Stomach (tissue), 4 donors: ENCODE measurements around the gene DNAJC5G.

Source experiments
- POLR2A ChIP-seq, 4 donors: fragments of 450-650 bp; IDR thresholded peaks; one replicate each; pipeline ENCODE4 v1.6.1; 2016; ENCODE audit warnings: antibody characterized with exemption in 4 of 4, control low read depth in 2 of 4, mild to moderate bottlenecking in 1 of 4, moderate library complexity in 1 of 4
- POLR2AphosphoS5 ChIP-seq, 3 donors: sonication (generic); formaldehyde crosslinking; IDR thresholded peaks; one replicate each; pipeline ENCODE4 v1.6.1; 2016; ENCODE audit warnings: antibody characterized with exemption in 3 of 3
- TF ChIP-seq, protein P1 (sequence below), 7 experiments: fragments of 450-650 bp in 4 of 7; fragments of 200-600 bp in 3 of 7; sonication (generic) in 3 of 7; IDR thresholded peaks; one replicate each; pipeline ENCODE4 v1.5.1; 2016 to 2019; ENCODE audit warnings: antibody characterized with exemption in 7 of 7, control low read depth in 2 of 7, mild to moderate bottlenecking in 1 of 7

- TF ChIP-seq POLR2A (IDR thresholded peaks at IDR 0.05) (no peak), POLR2AphosphoS5 (IDR thresholded peaks at IDR 0.05) (no peak)
- TF ChIP-seq, protein P1, sequence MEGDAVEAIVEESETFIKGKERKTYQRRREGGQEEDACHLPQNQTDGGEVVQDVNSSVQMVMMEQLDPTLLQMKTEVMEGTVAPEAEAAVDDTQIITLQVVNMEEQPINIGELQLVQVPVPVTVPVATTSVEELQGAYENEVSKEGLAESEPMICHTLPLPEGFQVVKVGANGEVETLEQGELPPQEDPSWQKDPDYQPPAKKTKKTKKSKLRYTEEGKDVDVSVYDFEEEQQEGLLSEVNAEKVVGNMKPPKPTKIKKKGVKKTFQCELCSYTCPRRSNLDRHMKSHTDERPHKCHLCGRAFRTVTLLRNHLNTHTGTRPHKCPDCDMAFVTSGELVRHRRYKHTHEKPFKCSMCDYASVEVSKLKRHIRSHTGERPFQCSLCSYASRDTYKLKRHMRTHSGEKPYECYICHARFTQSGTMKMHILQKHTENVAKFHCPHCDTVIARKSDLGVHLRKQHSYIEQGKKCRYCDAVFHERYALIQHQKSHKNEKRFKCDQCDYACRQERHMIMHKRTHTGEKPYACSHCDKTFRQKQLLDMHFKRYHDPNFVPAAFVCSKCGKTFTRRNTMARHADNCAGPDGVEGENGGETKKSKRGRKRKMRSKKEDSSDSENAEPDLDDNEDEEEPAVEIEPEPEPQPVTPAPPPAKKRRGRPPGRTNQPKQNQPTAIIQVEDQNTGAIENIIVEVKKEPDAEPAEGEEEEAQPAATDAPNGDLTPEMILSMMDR (IDR thresholded peaks at IDR 0.05), result no peak
Observed at GRCh38 chr2:27227501-27227900, 47.7 kb upstream of the DNAJC5G start.
